Measurements from ENCODE around the gene LPIN3.

LPIN3 gene

GRCh38 chr20:41394931-41395666 lies 54.5 kb downstream of the LPIN3 start:
- DNase-seq, result no peak

- DNase-seq, result no peak
These were observed 55.3 kb downstream of the LPIN3 start for GRCh38 chr20:41395667-41396664.

DNA sequence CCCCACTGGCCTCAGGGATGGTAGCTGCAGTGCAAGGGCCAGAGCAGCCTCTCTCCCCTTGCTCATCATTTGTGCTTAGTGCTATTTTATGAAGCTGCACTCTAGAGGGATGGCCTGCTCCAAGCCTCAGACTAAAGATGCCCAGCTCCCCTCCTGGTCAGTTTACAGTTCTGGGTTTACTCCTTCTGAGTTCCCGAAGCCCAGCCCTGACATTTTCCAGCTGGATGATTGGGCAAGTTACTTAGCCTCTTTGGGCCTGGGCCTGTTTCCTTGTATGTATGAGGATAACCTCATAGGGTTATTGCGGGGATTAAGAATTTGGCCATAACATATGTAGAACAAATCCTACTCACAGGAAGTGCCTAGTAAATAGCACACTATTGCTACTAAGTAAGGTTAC lies 57.8 kb downstream of the LPIN3 start:
- no peak for DNase-seq

- DNase-seq, result no peak
These were observed 63.0 kb downstream of the LPIN3 start for GRCh38 chr20:41403604-41404003.

GRCh38 chr20:41405436-41405835 lies 64.8 kb downstream of the LPIN3 start:
- DNase-seq, result no peak

- no peak for DNase-seq
These were observed 65.7 kb downstream of the LPIN3 start for GRCh38 chr20:41406353-41406752.

GRCh38 chr20:41406896-41407444 lies 66.3 kb downstream of the LPIN3 start:
- no peak for DNase-seq

DNA sequence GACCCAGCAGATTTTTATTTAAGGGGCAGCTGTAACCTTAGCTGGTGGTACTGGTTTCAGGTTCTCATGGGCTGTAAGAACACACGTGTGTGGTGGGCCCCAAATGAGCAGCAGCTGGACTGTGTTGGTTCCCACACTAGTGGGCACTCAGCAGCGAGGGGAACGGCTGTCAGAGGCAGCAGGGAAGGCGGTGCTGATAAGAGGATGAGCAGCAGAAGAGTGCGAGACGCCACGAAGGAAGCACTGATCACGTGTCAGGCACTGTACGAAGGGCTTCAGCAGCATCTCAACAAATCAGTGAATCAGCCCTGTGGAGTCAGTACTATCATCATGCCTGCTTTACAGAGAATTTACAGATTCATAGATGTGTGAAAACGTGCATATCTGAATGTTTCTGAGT lies 67.0 kb downstream of the LPIN3 start:
- no peak for DNase-seq

- peak; percentile 44 for DNase-seq
These were observed 67.7 kb downstream of the LPIN3 start for GRCh38 chr20:41408156-41408794.

- DNase-seq, result no peak
These were observed 68.4 kb downstream of the LPIN3 start for GRCh38 chr20:41408986-41409385.

Measured in activated CD4-positive, alpha-beta T cell treated with anti-CD3 and anti-CD28 coated beads, Interleukin-2, Interleukin-6, amounts not matched to agents 100 ng/mL and 50 ng/mL, durations not matched to agents 16 hours and 8 hours (primary cell).